Mesenchymal stem cell (in vitro differentiated cells and primary cell): ENCODE measurements around the gene MEX3B.

ENCODE experiments used
- DNase-seq: peaks from one replicate; pipeline ENCODE4 v3.0.0-alpha.2; 2013
- H2AFZ ChIP-seq: one replicate; pipeline ENCODE4 v1.6.1; 2013; ENCODE audit warnings: low read depth, mild to moderate bottlenecking, control low read depth, inconsistent platforms, low read length, moderate library complexity
- H2AK5ac ChIP-seq: 2 replicates; pipeline ENCODE4 v1.6.1; 2013; ENCODE audit warnings: low read length, moderate library complexity, mild to moderate bottlenecking, inconsistent platforms; ENCODE audit not compliant: severe bottlenecking
- H2BK120ac ChIP-seq: one replicate; pipeline ENCODE4 v1.6.1; 2013; ENCODE audit warnings: low read depth, mild to moderate bottlenecking, inconsistent platforms, low read length, moderate library complexity
- H2BK12ac ChIP-seq, 2 experiments: one replicate each; pipeline ENCODE4 v1.6.1; 2013; ENCODE audit warnings: inconsistent platforms in 2 of 2, low read length in 2 of 2, mild to moderate bottlenecking in 2 of 2, moderate library complexity in 2 of 2, control low read depth in 1 of 2
- H2BK15ac ChIP-seq: one replicate; pipeline ENCODE4 v1.6.1; 2013; ENCODE audit warnings: mild to moderate bottlenecking, low read depth, inconsistent platforms; ENCODE audit not compliant: poor library complexity, severe bottlenecking
- H2BK5ac ChIP-seq: 2 replicates; pipeline ENCODE4 v1.6.1; 2013; ENCODE audit warnings: low read depth, mild to moderate bottlenecking, low read length, control low read depth, inconsistent platforms; ENCODE audit not compliant: poor library complexity, severe bottlenecking
- H3K14ac ChIP-seq, 2 experiments: one replicate each; pipeline ENCODE4 v1.6.1; 2013; ENCODE audit warnings: inconsistent platforms in 2 of 2, low read length in 2 of 2, control low read depth in 1 of 2, mild to moderate bottlenecking in 1 of 2, moderate library complexity in 1 of 2
- H3K18ac ChIP-seq, 2 experiments: one replicate each; pipeline ENCODE4 v1.6.1; 2013; ENCODE audit warnings: inconsistent platforms in 2 of 2, low read length in 2 of 2, control low read depth in 1 of 2, low read depth in 1 of 2, mild to moderate bottlenecking in 1 of 2
- H3K23ac ChIP-seq, 2 experiments: one replicate each; pipeline ENCODE4 v1.6.1; 2013; ENCODE audit warnings: inconsistent platforms in 2 of 2, low read length in 2 of 2, mild to moderate bottlenecking in 2 of 2, moderate library complexity in 2 of 2, control low read depth in 1 of 2
- H3K27ac ChIP-seq: 2 replicates; pipeline ENCODE4 v1.5.1; 2013; ENCODE audit warnings: mild to moderate bottlenecking, moderate library complexity, low read length, control low read depth, inconsistent platforms; ENCODE audit not compliant: poor library complexity, severe bottlenecking
- H3K27me3 ChIP-seq, 2 experiments: 2 replicates each; pipeline versions ENCODE4 v1.6.1 to v1.7.0; 2013; ENCODE audit warnings: low read length in 2 of 2, mild to moderate bottlenecking in 2 of 2, moderate library complexity in 2 of 2, control low read depth in 1 of 2, inconsistent platforms in 1 of 2; ENCODE audit not compliant: control insufficient read depth in 1 of 2, insufficient read depth in 1 of 2
- H3K36me3 ChIP-seq, 2 experiments: 2 replicates each; pipeline versions ENCODE4 v1.6.1 to v1.7.0; 2013; ENCODE audit warnings: low read length in 2 of 2, control low read depth in 1 of 2, inconsistent platforms in 1 of 2, low read depth in 1 of 2, mild to moderate bottlenecking in 1 of 2; ENCODE audit not compliant: insufficient read depth in 2 of 2, control insufficient read depth in 1 of 2
- H3K4ac ChIP-seq, 2 experiments: one replicate each; pipeline ENCODE4 v1.6.1; 2013; ENCODE audit warnings: inconsistent platforms in 2 of 2, low read length in 2 of 2, mild to moderate bottlenecking in 2 of 2, moderate library complexity in 2 of 2, control low read depth in 1 of 2, low read depth in 1 of 2
- H3K4me1 ChIP-seq: 2 replicates; pipeline ENCODE4 v1.6.1; 2013; ENCODE audit warnings: low read depth, low read length, control low read depth; ENCODE audit not compliant: control insufficient read depth, insufficient read depth
- H3K4me2 ChIP-seq: 2 replicates; pipeline ENCODE4 v1.6.1; 2013; ENCODE audit warnings: low read length, mild to moderate bottlenecking, inconsistent platforms; ENCODE audit not compliant: poor library complexity, severe bottlenecking
- H3K4me3 ChIP-seq, 2 experiments: 2 replicates each; pipeline versions ENCODE4 v1.5.1 to v1.7.0; 2013; ENCODE audit warnings: low read length in 2 of 2, mild to moderate bottlenecking in 2 of 2, control low read depth in 1 of 2, low read depth in 1 of 2; ENCODE audit not compliant: insufficient read depth in 1 of 2
- H3K79me1 ChIP-seq: replicated peaks from 2 replicates; pipeline ENCODE4 v1.6.1; 2013; ENCODE audit warnings: mild to moderate bottlenecking, control low read depth, low read length, inconsistent platforms; ENCODE audit not compliant: poor library complexity, severe bottlenecking
- H3K9ac ChIP-seq: 2 replicates; pipeline ENCODE4 v1.7.0; 2013; ENCODE audit warnings: mild to moderate bottlenecking, low read length, moderate library complexity
- H3K9me3 ChIP-seq: 2 replicates; pipeline ENCODE4 v1.7.0; 2013; ENCODE audit warnings: mild to moderate bottlenecking, low read length; ENCODE audit not compliant: control insufficient read depth
- H4K8ac ChIP-seq: one replicate; pipeline ENCODE4 v1.6.1; 2013; ENCODE audit warnings: inconsistent platforms, mild to moderate bottlenecking, low read length, moderate library complexity
- H4K91ac ChIP-seq: one replicate; pipeline ENCODE4 v1.6.1; 2013; ENCODE audit warnings: mild to moderate bottlenecking, low read length, inconsistent platforms
- WGBS: methylation state at CpG from one replicate; pipeline ENCODE4 v1.1.7; 2013; ENCODE audit warnings: mixed read lengths; 5-methylcytosine and 5-hydroxymethylcytosine counted together

MEX3B gene

GRCh38 chr15:82040390-82040789 lies 5.4 kb downstream of the MEX3B start:
- H2BK12ac ChIP-seq: no peak overlapping the region
- no peak overlapping the region for H2AK5ac ChIP-seq
- no peak overlapping the region for H2BK120ac ChIP-seq
- no peak overlapping the region for H3K9ac ChIP-seq
- no peak overlapping the region for H3K4me2 ChIP-seq
- H3K4me1 ChIP-seq: peaks cover 13% of the 10 kb centered on the region
- no peak overlapping the region for H3K4me3 ChIP-seq
- WGBS: 82% methylated on average over 2 of the region's 2 CpGs
- peak overlapping the region in 1 of 2 experiments; percentile 42 for H3K23ac ChIP-seq
- no peak overlapping the region for H3K4ac ChIP-seq
- no peak overlapping the region for H4K91ac ChIP-seq
- no peak overlapping the region for H2AFZ ChIP-seq
- no peak for DNase-seq
- no peak overlapping the region for H2BK15ac ChIP-seq
- no peak overlapping the region for H3K27ac ChIP-seq
- H3K18ac ChIP-seq: no peak overlapping the region
- peaks cover 6% of the 10 kb centered on the region for H3K79me1 ChIP-seq
- H3K36me3 ChIP-seq: peaks cover 0 to 14% of the 10 kb centered on the region in 2 experiments
- no peak overlapping the region for H2BK5ac ChIP-seq
- H3K9me3 ChIP-seq: no peaks in the 10 kb centered on the region
- H3K27me3 ChIP-seq: peaks cover 0 to 8% of the 10 kb centered on the region in 2 experiments
- H3K14ac ChIP-seq: no peak overlapping the region
- no peak overlapping the region for H4K8ac ChIP-seq

GRCh38 chr15:82039871-82040270 lies 5.9 kb downstream of the MEX3B start:
- no peak overlapping the region for H3K18ac ChIP-seq
- H4K91ac ChIP-seq: no peak overlapping the region
- H3K9me3 ChIP-seq: no peaks in the 10 kb centered on the region
- H3K79me1 ChIP-seq: peaks cover 6% of the 10 kb centered on the region
- no peak overlapping the region for H3K23ac ChIP-seq
- no peak overlapping the region for H2BK12ac ChIP-seq
- H3K4me1 ChIP-seq: peaks cover 13% of the 10 kb centered on the region
- WGBS: 94% methylated on average over 7 of the region's 7 CpGs
- H3K14ac ChIP-seq: no peak overlapping the region
- no peak overlapping the region for H3K4ac ChIP-seq
- H2AFZ ChIP-seq: no peak overlapping the region
- peaks cover 0 to 14% of the 10 kb centered on the region in 2 experiments for H3K36me3 ChIP-seq
- no peak overlapping the region for H3K4me2 ChIP-seq
- H3K9ac ChIP-seq: no peak overlapping the region
- H4K8ac ChIP-seq: no peak overlapping the region
- no peak overlapping the region for H3K4me3 ChIP-seq
- DNase-seq: no peak
- H2AK5ac ChIP-seq: no peak overlapping the region
- H3K27me3 ChIP-seq: peaks cover 0 to 8% of the 10 kb centered on the region in 2 experiments
- H2BK15ac ChIP-seq: no peak overlapping the region
- H2BK5ac ChIP-seq: no peak overlapping the region
- no peak overlapping the region for H3K27ac ChIP-seq
- H2BK120ac ChIP-seq: no peak overlapping the region

- no peak overlapping the region for H4K8ac ChIP-seq
- no peak overlapping the region for H4K91ac ChIP-seq
- no peak overlapping the region for H3K23ac ChIP-seq
- no peaks in the 10 kb centered on the region for H3K36me3 ChIP-seq
- no peak for DNase-seq
- H3K4me2 ChIP-seq: no peak overlapping the region
- H3K27me3 ChIP-seq: peaks cover 0 to 3% of the 10 kb centered on the region in 2 experiments
- H3K14ac ChIP-seq: no peak overlapping the region
- no peak overlapping the region for H3K4ac ChIP-seq
- H2AK5ac ChIP-seq: no peak overlapping the region
- H3K9ac ChIP-seq: no peak overlapping the region
- H3K27ac ChIP-seq: no peak overlapping the region
- 91% methylated on average over 6 of the region's 7 CpGs for WGBS
- H3K4me1 ChIP-seq: no peaks in the 10 kb centered on the region
- H3K79me1 ChIP-seq: peaks cover 4% of the 10 kb centered on the region
- H2AFZ ChIP-seq: no peak overlapping the region
- H3K9me3 ChIP-seq: no peaks in the 10 kb centered on the region
- H3K4me3 ChIP-seq: no peak overlapping the region
- H2BK5ac ChIP-seq: no peak overlapping the region
- no peak overlapping the region for H3K18ac ChIP-seq
- H2BK120ac ChIP-seq: no peak overlapping the region
- no peak overlapping the region for H2BK12ac ChIP-seq
- no peak overlapping the region for H2BK15ac ChIP-seq
Measured at GRCh38 chr15:82036461-82036860, 9.4 kb downstream of the MEX3B start.

- H3K4me3 ChIP-seq: no peak overlapping the region
- H3K23ac ChIP-seq: no peak overlapping the region
- no peak overlapping the region for H3K4ac ChIP-seq
- no peak overlapping the region for H2BK5ac ChIP-seq
- H2BK12ac ChIP-seq: no peak overlapping the region
- DNase-seq: no peak
- H4K91ac ChIP-seq: no peak overlapping the region
- H3K9ac ChIP-seq: no peak overlapping the region
- no peak overlapping the region for H3K18ac ChIP-seq
- H3K27ac ChIP-seq: no peak overlapping the region
- no peak overlapping the region for H2AFZ ChIP-seq
- no peak overlapping the region for H4K8ac ChIP-seq
- no peak overlapping the region for H3K14ac ChIP-seq
- no peak overlapping the region for H2BK15ac ChIP-seq
- H3K79me1 ChIP-seq: no peaks in the 10 kb centered on the region
- no peaks in the 10 kb centered on the region for H3K4me1 ChIP-seq
- H2AK5ac ChIP-seq: no peak overlapping the region
- no peaks in the 10 kb centered on the region for H3K36me3 ChIP-seq
- no peak overlapping the region for H3K4me2 ChIP-seq
- H3K9me3 ChIP-seq: no peaks in the 10 kb centered on the region
- no peak overlapping the region for H2BK120ac ChIP-seq
- no peaks in the 10 kb centered on the region for H3K27me3 ChIP-seq
- WGBS: 94% methylated on average over 4 of the region's 5 CpGs
Measured at GRCh38 chr15:82031871-82032270, 13.9 kb downstream of the MEX3B start.
